GM19043 (cell line): ENCODE results near the gene ITPKB.

Source experiments
- ATAC-seq: cut with Tn5 transposase; IDR thresholded peaks from one replicate; pipeline ENCODE4 v1.9.1; 2021; ENCODE audit warnings: low read depth; ENCODE audit not compliant: unreplicated experiment

Gene ITPKB

DNA sequence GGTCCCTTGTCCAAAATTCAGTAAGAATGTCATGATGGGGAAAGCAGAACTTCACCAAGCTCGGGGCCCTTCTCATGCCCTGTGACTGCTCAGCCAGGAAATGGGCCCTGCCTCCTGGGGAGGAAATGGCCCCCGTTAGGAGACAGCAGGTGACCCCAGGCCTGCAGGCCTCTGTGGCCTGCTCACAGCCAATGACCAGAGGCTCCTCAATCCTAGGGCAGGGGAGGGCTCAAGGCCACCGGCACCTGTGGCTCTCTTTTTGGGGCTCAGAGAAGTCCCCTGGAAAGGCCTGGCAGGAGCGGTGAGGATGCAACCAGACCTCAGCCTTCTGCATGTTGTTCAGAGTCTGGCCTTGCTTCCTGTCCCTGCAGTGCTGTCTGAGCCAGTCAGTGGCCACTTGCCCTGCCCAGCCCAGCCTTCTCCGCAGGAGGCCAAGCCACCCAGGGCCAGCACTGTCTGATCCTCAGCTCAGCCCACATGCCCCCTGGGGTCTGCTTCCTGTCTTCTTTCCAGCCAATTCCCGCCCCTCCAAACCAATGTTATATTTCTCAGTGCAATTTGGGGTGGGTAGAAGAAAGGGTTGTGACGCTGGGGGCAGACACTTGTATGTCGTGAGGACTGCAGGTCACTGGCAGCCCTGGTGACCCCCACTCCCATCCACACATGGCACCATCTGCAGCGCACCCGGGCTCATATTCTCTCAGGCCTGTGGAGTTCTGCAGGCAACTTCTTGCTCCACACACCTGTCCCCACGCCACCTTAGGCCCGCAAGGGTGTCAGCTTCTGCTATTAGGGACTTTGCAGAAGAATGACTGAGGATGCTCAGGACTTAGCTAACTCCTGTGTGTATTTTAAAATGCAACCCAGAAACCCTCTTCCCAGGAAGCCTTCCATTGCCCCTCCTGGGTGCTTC is 83.6 kb downstream of the ITPKB start:
- ATAC-seq, result no peak

DNA sequence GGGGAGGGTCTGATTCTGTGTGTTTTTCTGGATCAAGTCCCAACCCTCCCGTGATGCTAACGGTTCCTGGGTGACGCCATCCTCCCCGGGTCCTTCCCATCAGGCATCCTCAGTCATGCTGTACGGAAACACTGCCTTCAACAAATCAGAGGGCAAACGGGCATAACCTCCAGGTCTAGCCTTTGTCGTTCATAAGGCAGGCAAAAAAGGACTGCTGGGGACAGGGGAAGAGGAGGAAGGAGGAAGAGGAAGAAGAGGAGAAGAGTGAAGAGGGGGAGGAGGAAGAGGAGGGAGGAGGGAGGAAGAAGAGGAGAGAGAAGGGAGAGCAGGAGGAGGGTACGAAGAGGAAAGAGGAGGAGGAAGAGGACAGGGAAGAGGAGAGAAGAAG is 84.4 kb downstream of the ITPKB start:
- no peak for ATAC-seq

DNA sequence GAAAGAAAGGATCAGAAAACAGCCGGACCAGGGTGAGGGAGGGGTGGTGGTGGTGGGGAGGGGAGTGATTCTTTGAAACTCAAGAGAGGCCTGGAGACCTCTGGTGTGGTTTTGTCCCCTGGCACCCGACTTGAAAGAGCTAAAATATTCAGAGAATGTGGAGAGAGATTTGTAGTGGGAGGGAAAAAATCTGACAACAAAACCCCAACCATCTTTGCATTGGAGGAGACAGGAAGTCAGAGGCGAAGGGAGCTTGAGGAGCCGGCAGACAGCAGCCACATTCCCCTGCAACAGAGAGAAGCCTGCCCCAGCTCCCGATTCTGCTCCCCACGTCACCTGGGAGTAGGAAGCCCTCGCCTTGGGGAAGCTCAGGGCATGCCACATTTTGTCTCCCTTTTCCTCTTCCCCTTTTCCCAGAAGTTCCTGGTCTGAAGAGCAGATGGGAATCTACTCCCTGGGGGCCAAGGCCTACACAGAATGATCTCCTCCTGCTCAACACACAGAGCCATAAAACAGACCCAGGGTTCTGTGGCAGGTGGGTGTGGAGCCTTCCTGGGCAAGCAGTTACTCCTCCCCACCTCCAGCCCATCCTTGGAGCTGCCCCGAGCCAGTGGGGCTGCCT is 84.9 kb downstream of the ITPKB start:
- ATAC-seq, result no peak

DNA sequence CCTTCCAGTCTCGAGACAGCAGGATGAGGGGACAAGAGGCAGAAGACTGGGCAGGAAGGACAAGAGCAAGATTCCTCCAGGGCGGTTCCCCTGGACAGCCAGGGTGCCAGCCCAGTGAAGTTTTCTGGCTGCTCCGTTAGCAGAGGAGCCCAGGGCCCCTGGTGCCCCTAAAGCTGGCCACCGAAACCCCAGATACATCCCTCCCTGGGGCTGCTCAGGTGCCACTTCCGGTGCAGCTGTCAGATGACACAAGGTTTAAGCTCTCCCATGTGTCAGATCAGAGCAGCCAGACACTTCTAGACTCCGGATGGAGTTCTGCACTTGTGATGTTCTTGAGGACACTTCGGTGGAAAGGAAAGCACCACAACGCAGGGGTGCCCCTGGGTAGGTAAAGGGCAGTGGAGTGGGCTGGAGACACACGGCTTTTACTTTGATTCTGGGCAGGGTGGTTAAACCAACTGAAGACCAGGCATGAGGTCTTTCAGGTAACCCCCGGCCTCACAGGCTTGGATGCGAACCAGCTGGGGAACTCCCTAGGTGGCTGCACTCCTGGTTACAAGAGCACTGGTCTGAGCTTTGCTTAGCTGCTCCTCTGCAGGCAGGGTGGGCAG is 85.7 kb downstream of the ITPKB start:
- peak; percentile 70 for ATAC-seq

DNA sequence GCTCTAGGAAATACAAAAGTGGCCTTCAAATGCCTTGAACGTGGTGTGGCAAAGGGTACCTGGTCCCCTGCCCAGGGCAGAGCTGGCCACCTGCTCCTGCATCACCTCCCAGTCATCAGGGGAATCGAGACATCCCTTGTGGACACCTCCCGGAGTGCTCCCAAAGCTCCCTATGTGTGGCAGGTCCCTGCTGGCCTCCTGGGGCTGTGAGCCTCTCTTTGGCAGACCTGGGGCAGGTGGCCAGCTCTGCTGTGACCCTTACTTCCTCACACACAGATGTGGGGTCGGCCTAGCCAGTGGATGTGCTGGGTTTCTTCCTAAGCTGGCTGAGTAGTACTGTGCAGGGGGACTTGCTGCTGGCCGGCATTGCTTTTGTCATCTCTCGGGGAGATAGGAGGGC is 86.5 kb downstream of the ITPKB start:
- ATAC-seq, result no peak

DNA sequence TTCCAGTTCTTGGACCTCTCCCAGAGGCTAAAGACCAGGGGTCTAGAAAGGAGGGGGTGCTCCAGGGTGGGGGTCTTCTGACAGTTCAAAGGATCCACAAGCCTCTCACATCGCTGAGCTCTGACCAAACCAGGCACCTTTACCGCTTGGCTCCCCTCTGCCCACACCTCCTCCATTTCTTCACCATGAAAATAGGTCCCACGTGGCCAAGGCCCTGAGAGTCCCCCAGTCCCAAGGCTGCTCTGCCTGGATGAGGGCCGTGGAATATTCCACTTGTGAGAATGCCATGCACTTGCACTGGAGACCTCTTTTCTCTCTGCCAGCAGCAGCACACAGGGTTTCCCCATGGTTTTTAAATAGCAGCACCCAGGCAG is 87.4 kb downstream of the ITPKB start:
- no peak for ATAC-seq

DNA sequence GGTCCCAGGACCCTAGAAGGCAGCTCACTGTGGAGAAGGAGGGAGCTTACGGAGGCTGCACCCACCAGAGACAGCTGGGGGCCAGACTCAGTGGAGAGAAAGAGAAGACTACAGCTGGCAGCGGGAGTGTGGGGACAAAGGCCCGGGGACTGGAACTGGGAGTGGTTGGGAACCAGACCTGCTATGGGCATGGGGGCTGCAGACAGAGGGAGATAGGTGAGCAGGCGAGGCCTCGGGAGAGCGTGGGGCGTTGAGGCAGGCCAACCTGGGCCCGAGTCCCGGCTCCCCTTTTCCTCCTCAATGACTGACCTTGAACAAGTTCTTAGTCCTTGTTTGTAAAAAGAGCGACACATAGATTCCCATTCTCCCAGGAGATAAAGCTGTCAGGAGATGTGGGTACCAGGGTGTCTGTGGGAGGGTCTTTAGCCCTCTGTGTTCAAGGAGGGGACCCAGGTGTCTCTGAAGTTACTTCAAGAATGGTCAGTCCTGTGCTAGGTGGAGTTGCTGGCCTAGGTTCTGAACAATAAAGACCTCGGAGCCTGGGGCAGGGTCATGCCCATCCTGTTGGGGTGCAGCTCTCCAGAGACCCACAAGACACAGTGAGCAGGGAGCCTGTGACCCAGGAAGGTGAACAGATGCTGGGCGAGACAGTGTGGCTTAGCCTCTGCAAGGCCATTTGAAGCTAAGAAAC is 87.9 kb downstream of the ITPKB start:
- ATAC-seq, result no peak

DNA sequence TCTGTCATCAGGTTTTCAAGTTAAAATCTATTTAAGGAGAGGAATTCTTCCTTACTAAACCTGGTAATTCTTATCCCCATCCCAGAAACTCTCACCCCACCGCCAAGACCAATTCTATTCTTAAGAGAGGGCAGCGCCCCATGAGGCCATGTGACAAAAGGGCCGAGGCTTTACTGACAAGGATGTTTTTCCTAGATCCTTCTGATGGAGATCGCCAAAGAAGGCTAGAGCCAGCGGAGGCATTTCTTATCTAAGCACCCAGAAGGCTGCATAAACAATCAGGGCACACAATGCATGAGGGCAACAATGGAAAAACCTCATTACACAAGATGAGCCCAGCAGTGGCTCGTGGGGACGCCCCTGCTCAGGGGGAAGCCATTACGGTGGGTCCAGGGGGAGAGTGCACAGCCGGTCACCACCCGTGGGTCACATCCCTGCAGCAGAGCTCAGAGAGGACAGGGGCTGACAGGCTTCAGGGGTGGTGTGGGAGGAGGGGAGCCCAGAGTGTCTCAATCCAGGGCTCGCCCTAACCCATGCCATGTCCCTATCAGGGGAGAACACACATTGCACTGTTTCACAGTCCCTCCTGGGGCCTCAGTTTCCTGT is 88.7 kb downstream of the ITPKB start:
- no peak for ATAC-seq

DNA sequence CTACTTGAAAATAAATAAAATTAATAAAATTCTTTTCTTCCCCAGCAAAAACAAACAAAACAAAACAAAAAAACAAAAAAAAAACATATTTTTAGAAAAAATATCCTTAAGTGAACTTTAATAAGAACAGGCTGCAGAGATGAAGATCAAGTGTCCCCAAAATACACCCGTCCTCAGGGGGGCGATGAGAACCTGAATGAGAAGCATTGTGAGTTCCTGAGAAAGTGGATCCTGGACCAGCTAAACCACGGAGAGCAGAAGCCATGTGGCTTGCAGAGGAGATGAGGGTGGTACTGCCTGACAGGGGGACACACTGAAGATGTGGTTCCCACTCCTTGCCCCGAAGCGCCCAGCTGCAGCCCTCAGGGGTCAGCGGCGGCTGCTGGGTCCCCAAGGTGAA is 89.3 kb downstream of the ITPKB start:
- ATAC-seq, result no peak

DNA sequence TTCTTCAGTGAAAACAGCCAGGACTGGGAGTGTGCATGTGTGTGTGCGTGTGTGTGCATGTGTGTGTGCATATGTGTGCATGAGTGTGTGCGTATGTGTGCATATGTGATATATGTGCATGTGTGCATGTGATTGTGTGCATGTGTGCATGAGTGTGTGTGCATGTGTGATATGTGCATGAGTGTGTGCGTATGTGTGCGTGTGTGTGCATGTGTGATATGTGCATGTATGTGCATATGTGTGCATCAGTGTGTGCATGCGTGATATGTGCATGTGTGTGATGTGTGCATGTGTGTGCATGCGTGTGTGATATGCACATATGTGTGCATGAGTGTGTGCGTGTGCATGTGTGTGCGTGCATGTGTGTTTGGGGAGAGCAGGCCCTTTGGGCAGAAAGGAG is 89.8 kb downstream of the ITPKB start:
- no peak for ATAC-seq

DNA sequence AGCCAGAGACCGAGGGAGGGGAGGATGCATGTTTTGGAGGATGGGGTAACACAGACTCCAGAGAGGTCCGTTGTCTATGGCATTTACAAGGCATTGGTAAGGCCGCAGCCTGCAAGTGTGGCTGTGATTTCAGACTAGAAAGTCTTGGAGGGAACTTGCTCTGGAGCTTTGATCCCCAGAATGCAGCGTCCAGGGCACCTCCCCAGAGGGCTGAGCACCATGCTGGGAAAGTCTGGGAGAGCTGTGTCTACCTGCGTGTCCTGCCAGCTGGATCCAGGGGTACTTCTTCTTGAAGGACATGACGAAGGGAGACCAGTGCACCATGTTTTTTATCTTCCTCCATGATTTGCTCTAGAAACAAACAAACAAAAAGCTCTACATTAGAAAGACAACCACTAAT is 90.7 kb downstream of the ITPKB start:
- ATAC-seq, result no peak

DNA sequence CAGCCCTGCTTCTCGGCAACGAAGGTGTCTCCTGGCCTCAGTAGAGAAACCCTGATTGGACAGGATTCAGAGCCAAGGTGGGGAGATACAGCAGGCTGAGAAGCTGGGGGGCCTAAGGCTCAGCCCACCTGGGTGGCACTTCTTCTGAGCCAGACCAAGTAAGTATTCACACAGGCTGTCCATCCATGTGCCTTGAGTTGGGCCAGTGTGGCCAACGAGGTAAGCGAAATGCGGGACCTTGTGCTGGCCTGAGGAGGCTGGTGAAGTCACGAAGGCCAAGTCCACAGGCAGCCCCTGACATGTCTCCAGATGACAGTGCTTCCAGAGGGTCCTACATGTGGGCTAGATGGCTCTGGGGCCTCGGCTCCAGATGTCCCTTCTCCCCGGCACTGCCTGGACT is 91.4 kb downstream of the ITPKB start:
- ATAC-seq, result no peak

DNA sequence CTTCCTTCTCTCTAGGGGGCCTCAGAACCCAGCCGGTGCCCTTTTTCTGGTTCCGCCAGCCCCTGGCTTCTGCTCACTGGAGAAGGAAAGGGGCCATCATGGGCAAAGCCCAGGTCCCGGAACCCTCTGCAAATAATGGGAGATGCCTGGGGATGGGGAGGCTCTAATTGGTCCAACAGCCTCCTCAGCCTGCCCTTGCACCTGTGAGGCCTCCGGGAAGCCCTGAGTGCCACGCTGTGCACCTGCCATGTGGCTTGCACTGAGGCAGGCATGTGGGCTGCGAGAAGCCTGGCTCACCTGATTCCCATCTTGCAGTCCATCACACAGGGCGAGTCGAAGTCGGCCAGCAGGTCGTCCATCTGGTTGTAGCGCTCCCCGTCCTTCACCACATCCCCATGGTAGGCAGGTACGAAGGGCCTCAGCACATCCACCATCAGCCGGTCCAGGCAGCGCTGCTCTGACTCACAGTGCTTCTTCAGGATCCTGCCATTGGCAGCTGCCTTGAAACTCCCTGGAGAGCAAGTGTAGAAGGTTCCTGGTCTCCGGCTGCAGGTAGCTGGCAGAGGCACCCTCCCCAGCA is 92.1 kb downstream of the ITPKB start:
- no peak for ATAC-seq

DNA sequence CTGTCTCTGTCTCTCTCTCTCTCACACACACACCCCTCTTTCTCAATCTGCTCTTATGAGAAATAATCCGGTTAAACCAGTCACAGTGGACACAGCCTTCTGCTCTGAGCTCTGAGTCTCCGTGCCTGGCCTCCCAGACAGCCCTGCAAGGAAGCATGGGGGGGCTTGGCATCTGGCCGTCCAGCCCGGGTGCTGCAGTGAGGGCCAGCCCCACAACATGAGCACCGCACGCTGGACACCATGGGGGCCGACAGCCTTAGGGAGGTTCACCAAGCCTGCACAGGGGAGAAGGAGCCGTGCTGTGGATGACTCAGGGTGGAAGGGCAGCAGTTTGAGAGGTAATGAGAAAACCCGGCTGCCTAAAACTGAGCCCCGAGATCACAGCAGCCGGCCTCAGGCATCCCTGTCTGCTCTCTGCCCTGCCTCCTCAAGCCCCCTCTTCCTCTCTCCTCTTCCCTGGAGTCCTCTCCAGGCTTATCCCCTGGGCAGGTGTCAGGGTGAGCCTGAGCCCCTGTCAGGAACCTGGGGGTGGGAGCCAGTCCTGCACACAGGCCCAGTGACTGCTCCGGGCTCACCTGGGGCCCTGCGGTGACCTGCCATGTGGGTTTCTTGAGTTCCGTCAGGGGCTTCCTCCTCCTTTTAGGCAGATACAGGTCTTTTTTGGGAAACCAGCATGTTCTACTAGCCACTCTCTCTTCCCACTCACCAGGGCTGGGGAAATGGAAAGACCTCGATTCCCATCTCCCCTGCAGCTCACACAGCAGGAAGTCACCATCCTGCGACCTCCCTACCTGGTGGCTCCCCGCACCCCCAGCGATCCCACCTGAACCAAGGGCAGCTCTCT is 92.8 kb downstream of the ITPKB start:
- ATAC-seq, result no peak

DNA sequence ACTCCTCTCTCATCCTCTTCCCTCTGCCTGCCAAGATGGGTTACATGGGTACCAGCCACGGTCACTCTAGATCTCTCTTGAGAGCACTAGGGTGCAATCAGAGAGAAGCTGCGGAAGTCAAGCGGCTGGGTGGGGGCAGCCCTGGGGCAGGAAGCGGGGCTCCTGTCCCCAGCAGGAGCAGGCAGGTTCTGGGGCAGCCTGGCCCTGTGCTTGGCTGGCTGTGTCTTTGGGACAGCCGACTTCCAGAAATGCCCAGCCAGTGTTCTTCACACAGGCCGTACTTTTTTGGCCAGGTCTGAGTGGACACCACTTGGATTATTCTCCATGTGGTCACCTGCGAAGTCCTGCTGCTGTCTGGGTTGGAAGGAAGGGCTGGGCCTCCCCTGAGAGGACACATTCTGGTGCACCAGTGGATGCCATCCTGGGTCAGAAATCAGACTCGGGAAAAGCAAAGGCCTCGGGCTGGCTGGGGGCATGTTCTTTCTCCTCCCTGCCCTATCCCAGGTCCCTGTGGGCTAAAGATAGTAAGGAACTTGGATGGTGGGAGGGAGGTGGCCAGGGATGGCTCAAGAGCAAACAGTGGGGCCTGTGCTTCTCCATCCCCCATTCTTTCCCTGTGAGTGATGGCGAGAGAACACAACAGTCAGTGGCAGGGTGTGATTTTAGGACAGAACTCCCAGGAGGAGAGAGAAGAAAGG is 93.7 kb downstream of the ITPKB start:
- ATAC-seq, result no peak

DNA sequence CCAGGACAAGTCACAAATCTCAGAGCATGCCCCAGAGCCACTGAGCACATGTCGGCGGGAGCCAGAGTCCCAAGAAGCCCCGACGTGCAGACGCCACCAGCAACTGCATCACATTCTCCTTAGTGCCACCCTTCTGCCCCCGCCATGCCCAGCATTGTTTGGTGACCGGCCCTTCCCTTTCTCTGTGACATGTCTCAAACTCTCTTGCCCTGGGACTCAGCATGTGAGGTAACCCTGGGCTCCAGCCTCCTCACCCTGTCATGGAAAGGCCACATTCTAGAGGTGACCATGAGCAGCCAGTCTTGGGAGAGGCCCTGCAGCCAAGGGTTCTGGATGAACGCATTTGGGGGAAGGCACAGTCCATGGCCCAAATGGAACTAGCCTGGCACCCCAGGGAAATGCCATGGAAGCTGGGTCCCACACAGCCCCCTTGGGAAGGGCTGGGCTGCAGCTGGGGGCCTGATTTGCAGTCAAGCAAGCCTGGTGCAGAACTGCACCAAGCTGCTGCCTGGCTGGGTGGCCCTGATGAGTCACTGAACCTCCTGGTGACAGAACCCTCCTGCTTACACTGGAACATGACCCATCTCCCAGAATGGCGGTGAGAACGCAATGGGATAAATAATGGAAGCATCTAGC is 94.4 kb downstream of the ITPKB start:
- ATAC-seq, result no peak

DNA sequence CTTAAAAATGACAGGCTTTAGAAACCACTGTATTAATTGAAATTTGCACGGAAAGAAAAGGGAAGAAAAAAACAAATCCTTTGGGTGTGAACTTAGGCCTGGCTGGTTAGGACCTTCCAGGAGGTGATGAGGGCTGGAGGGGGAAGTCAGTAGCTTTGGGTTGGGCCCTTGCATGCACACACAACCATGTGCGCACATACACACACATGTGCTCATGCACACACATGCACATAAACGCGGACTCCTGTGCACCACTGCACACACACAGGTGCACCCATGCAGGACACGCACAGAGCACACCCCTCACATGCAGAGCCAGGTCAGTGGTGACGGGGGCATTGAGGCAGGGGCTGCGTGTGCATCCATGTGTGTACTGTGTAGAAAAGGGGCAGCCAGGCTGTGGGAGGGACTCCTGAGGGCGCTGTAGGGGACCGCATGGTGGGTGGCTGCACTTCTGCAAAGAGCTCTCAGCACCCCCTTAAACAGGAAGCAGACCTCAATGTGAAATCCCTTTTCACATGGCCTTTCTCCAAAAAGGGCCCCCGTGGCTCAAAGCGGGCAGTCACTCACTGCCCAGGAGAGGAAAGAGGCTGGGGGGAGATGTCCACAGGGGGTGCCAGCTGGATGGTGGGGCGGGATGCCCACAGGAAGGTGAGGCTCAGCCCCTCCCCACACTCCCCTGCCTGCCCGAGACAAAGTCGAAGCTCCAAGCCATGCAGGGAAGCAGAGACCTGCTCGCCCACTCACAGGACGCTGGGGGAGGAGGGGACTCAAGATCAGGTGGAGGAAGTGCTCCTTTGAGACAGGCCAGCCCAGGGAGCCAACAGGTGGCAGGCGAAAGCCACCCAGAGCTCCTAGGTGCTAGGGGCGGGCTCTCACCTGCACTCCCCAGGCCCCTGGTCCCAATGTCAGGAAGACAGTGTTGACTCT is 95.2 kb downstream of the ITPKB start:
- ATAC-seq, result peak; percentile 33
